Endothelial cell of umbilical vein (primary cell): ENCODE measurements around the gene FKBP6.

Experiments used
- CTCF ChIP-seq, 2 donors: IDR thresholded peaks; 1 replicate in 1 of 2; 2 replicates in 1 of 2; pipeline ENCODE4 v1.5.1; 2011; ENCODE audit warnings: low read length in 2 of 2, mild to moderate bottlenecking in 2 of 2, moderate library complexity in 2 of 2, control low read depth in 1 of 2, inconsistent platforms in 1 of 2, low read depth in 1 of 2; ENCODE audit not compliant: insufficient read depth in 1 of 2; ENCODE audit errors: extremely low read depth in 1 of 2
- EZH2 ChIP-seq: IDR thresholded peaks from 2 replicates; pipeline ENCODE4 v1.6.1; 2012; ENCODE audit warnings: borderline replicate concordance, low read depth, mild to moderate bottlenecking, moderate library complexity, low read length, inconsistent platforms; ENCODE audit not compliant: severe bottlenecking
- FOS ChIP-seq: IDR thresholded peaks from 2 replicates; pipeline ENCODE4 v1.6.1; 2011; ENCODE audit warnings: mild to moderate bottlenecking, low read length, moderate library complexity, borderline replicate concordance; ENCODE audit not compliant: insufficient read depth
- GATA2 ChIP-seq: IDR thresholded peaks from 2 replicates; pipeline ENCODE4 v1.7.0; 2011; ENCODE audit warnings: low read depth, mild to moderate bottlenecking, moderate library complexity, mixed read lengths, low read length; ENCODE audit not compliant: insufficient read length, insufficient read depth
- JUN ChIP-seq: IDR thresholded peaks from 2 replicates; pipeline ENCODE4 v1.6.1; 2011; ENCODE audit warnings: borderline replicate concordance, low read depth; ENCODE audit not compliant: insufficient read length, insufficient read depth
- MAX ChIP-seq: IDR thresholded peaks from 2 replicates; pipeline ENCODE4 v1.6.1; 2011; ENCODE audit not compliant: insufficient read depth, insufficient read length
- MYC ChIP-seq: IDR thresholded peaks from one replicate; pipeline ENCODE4 v1.6.1; 2011; ENCODE audit warnings: mild to moderate bottlenecking, low read depth, low read length
- POLR2A ChIP-seq: IDR thresholded peaks from 2 replicates; pipeline ENCODE4 v1.6.1; 2012; ENCODE audit warnings: low read depth, mild to moderate bottlenecking, control low read depth, low read length
- POLR2AphosphoS5 ChIP-seq: IDR thresholded peaks from 2 replicates; pipeline ENCODE4 v1.6.1; 2012; ENCODE audit warnings: low read depth, mild to moderate bottlenecking, control low read depth, low read length, moderate library complexity; ENCODE audit not compliant: insufficient read depth

DNA sequence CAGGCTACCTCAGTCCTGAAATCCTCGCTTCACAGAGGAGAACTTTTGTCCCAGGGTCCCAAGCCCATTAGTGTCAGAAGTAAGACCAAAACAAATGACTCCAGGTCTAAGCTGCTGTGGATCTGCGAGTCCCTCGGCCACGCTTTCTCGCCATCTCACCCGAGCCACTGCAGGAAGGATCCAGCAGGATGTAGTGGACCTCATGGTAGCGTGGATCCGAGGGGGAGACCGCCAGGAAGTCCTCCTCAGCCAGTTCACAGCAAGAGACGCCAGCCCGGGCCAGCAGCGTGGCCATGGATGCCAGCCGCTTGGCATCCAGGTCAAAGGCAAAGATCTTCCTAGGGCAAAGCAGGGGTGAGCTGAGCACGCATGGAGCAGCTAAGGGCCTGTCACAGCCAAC, 23.9 kb upstream of the FKBP6 start:
- TF ChIP-seq CTCF (IDR thresholded peaks at IDR 0.05; ENCODE audit: extremely low read depth in 1 of 2, insufficient read depth in 1 of 2, low read depth in 1 of 2, low read length in 2 of 2) (no peak), POLR2AphosphoS5 (no peak), MAX (no peak), POLR2A (no peak), JUN (no peak), FOS (no peak), EZH2 (no peak), GATA2 (no peak), MYC (no peak)
